Measurements from ENCODE around the gene GALNT14.
"Not testable (repeated sequence)": the region's sequence is repeated elsewhere in the genome, so short reads cannot be mapped to it uniquely, and the experiment has no call there.

Gene GALNT14

DNA sequence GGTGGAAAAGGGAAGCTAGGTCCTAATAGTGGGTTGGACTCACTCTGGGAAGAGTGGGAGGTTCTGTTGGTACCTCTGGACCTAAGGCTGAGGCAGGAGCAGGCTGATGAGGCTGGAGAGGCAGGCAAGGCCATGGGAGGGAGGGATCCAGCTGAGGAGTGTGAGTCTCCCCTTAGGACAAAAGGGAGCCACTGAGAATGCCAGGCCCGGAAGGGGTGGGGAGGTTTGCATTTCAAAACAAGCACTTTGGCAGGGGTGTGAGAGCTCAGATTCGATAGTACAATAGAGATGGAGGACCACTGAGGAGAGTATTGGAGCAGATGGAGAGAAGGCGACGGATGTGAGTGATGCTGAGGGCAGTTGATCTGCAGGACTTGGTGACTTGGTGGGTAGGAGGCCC lies 198.9 kb downstream of the GALNT14 start:
- DNase-seq (ENCODE audit: low read depth): no peak

DNA sequence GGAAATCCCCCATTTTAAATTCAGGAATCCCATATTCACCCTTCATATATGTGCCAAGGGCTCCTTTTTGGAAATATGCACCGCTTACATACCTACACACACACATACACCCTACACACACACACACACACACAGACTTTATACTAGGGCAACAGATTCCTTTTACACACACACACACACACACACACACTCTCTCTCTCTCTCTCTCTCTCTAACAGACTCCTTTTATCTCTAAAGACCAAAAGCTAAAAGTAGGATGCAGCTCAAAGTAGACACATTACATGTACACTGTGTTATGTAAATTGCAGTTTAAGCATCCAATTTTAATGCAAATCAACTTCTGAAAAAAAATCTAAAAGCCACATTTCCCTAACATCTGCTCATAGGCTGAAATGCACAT lies 200.0 kb downstream of the GALNT14 start:
- DNase-seq (ENCODE audit: low read depth): no peak

DNA sequence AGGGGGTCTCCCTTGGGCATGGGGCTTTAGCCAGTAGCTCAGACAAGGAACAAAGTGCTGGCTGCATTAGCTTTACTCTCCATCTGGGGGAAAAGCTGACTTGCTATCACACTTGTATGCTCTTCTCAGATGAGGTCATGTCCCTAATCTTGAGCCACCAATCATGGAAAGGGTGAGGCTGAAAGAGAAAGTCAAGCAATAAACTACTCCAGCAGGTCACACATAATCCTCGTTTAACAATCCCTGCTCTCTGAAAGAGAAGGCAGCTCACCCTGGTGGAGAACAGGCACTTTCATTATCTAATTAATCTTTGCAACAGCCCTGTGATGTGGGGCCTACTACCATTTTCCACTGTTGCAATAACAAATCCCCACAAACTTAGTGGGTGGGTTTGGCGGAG lies 201.3 kb downstream of the GALNT14 start:
- DNase-seq (ENCODE audit: low read depth): no peak

DNA sequence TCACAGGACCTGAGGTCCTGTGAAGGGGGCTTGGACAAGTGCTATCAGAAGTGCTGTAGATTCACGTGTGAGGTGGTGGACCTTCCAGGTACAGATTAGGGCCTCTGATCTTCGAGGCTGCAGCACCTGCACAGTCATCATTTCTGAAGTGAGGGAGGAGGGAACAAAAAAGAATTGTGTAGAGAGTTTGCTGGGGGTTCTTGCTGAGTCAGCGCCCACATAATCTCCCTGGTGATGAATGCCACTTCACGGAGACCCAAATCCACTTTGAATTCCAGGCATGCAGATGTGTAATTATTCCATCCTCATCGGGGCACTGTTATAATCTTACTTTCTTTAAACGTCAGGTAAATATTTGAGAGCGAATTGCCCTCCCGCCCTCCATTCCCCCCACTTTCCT lies 202.4 kb downstream of the GALNT14 start:
- no peak for DNase-seq (ENCODE audit: low read depth)

DNA sequence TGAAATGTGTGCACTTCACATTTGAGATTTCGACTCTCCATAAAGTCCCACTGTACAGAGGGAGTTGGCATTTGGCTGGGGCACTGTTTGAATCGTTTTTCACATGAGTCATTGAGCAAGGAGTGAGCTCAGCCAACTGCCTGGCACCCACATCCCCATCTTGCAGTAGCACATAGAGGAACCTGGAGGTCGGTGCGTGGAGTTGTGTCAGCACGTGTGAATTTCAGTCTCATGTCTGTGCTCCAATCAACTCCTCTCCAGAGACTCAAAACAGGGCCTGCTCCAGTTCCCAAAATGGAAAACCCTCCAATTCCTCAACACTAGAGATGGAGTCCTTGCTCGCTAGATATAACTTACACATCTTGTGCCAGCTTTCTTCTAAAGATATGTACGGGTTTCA lies 204.2 kb downstream of the GALNT14 start:
- DNase-seq (ENCODE audit: low read depth): no peak

DNA sequence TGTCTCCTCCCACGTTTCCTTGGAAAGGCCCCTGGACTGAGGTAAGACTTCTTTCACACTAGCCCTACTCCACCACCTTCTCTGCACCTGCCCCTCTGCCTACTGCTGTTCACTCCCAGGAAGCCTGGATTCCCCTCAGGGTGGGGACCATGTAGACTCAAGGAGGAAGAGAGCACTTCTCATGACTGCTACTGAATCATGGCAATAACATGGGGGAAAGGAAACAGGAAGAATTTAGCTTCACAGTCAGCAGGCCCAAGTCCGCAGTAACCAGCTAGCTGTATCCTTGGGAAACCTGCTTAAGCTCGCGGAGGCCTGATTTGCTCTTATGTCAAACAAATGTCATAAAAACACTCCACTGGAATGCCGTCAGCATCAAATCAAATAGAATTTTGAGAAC lies 204.7 kb downstream of the GALNT14 start:
- no peak for DNase-seq (ENCODE audit: low read depth)

DNA sequence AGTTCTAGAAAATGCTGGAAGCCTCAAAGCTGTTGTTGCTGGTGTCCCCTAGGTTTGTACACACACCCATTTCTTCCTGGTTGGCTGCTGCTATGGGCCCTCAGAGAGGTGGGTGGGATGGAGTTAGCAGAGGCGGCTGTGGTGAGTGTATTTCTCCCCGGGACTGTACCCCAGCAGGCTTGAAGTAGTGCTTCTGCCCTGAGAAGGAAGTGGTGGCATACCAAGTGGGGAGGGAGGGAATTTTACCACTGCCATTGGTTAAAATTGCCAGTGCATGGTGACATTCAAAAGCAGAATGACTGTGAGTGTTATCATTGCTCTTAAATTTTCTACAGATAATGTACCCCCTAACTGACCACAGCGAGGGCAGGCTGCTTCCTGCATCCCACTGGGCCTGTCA lies 205.4 kb downstream of the GALNT14 start:
- no peak for DNase-seq (ENCODE audit: low read depth)

DNA sequence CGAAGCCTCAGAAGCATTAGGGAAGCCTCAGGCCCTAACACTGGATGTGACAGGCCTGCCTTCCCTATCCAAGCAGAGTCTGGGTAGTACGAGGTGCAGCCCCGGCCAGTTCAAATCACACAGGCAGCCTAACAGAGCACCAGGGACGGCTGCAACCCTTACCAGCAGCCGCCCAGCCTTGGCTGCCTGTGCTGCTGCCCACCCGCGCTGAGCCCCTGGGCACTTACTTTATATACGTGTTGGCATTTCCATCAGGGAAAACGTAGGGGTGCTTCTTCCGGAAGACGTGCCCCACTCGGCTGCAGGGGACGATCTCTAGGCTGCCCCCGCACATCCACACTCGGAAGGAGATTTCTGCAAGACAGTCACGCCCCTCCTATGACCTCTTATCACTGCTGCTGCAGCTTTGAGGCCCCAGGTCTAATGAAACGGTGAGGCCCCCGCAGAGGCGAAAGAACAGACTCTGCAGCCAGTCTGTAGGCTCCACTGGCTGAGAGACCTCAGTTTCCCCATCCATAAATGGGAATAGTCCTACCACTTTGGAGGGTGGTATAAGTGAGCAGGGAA lies 206.3 kb downstream of the GALNT14 start:
- no peak for DNase-seq (ENCODE audit: low read depth)

DNA sequence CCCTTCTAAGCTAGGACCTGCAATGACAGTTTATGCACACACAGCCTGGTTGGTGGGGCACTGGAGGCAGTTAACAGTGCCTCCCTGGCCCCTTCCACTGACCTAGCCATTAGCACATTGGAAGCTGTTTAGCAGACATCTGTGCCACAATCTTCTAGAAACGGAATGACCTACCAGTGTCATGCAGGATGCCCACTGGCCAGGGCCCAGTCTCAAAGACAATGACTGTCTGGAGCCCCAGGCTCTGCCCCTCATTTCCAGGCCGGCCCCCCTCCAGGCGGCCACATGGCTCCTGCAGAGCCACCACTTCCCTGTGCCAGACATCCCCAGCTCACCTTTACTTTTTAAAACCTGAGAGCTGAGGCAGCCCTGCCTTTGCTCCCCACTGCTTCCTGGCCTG lies 207.5 kb downstream of the GALNT14 start:
- DNase-seq (ENCODE audit: low read depth): no peak

DNA sequence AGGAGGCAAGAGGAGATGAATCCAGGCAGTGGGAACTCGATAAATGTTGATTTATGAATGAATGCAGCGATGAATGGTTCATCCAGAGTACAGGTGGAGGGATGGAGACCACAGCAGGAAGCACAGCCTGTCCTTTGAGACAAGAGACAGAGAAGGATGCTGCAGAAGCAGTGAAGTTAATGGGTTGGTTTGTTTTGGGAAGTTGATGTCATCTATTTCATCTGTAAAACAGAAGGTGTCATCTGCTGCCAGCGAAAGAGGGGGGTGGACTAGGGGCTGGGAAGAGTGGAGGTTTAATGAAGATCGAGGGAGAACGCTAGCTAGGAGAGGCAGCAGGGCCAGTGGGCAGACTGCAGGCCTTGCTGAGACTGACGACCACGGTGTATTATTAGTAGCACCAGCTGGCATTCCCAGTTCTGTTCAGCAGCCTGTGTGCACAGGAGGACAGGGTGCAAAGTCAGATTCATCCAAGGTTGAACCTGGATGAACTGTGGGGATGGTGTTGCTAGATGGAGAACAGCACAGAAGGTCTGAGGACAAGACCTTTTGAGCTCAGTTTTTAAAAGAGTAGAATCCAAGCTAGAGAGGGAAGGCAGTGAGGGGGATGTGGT lies 210.7 kb downstream of the GALNT14 start:
- no peak for DNase-seq (ENCODE audit: low read depth)

DNA sequence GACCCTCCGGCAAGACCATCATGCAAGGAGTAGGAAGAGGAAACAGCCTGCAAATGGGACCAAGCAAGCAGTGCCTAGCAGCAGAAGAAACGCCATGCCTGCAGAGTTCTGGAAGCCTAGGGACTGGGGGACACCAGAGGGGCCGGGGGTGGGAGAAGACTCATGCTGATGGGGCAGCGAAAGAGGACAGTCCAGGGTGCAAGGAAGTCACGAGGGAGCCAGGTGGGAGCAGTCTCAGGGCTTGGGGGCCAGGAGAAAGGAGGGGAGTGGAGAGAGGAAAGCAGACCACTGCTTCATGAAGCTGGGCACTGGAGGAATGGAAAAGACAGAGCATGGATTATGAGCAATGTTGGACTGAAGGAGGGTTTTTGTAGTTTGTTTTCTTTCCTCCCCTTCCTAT lies 211.6 kb downstream of the GALNT14 start:
- no peak for DNase-seq (ENCODE audit: low read depth)

DNA sequence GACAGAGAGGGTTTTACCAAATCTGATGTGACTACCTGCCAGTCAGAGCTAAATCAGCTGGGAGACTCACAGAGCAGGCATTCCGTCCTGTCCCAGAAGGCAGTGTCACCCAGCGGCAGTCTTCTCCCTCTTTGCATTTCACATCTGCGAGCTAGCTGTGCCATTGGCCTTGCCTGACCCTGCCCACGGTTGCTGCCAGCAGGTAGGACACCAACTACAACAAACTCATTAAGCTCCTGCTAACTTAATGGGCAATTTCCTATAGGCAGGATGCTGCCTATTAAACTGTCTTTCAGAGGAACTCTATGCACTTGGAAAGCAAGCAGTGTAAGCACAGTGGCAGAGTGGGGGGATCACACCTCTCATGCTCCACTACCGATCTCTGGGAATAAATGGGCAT lies 214.6 kb downstream of the GALNT14 start:
- DNase-seq (ENCODE audit: low read depth): no peak

DNA sequence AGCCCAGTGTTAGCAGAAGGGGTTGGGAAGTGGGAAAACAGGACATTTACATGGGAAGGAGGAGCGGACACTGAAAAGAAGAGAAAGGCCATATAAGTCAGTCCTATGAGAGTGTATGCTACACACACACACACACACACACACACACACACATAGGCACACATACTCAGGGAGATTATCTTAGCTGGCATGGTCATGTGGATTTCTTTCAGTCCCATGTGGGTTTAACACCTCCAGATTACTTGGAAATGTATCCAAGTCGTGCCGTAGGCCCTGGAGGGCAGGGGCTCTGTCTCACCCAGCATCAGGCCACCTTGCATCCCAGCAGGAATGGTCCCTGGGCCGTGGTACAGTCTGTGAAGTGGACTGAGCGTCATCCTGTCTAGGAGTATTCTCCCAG lies 217.7 kb downstream of the GALNT14 start:
- DNase-seq (ENCODE audit: low read depth): no peak

DNA sequence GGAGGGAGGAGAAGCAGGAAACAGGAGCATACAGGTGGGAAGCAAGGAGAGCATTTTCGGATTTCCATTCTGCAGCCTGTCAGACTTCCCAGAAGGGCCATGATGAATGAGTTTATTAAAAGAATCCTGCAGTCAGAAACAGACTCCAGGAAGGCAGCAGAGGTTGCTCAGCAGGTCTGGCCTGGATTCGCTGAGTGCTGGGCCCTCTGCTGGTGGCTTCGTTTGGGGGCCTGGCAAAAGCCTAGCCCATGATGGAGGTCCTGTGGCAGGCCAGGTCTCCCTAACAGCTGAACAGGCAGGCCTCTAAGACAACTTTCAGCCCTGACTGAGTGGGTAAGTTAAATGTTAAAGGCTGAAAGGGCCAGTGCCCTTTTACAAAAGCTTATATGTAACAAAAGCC lies 222.8 kb downstream of the GALNT14 start:
- no peak for DNase-seq (ENCODE audit: low read depth)

DNA sequence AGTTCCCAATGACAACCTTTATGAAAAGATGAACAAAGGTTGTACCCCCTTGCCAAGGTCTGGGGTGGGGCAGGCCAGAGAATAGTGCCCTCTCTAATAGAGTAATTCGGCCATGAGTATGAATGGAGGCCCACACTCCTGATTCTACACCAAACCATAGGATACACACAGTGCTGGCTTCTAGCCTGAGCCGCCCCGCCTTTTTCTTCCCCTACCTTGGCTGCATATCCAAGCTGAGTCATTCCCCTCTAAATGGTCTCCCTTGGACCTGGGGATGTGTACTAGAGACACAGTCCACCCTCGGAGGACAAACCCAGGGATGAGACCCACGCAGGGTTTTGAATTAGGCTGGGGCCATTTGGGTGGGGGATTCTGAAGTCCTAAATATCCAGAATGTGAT lies 223.8 kb downstream of the GALNT14 start:
- DNase-seq (ENCODE audit: low read depth): no peak

DNA sequence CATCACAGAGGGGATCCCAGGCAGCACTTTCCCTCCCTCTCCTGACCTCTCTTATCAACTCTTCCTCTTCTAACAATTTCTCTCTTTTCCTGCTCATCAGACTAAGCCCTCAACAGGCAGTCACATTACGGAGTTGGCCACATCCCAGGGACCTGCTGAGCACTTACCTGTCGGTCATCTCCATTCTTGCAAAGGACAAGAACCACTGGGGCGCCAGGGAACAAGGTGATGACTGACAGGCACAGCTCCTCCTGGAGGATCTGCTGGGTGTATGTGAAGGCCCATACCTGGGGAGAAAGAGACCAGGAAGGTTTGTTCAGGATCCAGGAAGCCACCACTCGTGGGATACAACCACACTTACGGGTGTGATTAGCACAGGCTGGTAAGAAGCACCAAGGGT lies 226.2 kb downstream of the GALNT14 start:
- no peak for DNase-seq (ENCODE audit: low read depth)

DNA sequence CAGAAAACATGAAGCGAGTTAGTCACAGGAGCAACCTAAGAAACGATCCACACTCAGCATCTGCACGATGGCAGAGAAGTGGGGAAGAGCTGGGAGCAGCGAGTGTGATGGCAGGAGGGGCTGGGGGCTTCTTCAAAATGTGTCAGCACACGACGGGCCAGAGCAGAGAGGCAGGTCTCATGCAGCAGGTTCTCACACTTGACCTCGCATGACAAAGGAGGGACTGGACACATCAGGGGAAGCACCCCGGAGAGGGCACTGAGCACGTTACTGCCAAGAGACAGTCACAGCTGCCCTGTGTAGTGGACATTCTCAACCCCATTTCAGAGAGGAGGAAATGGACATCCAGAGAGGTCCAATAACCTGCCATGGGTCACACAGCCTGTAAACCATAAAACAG lies 226.9 kb downstream of the GALNT14 start:
- no peak for DNase-seq (ENCODE audit: low read depth)

DNA sequence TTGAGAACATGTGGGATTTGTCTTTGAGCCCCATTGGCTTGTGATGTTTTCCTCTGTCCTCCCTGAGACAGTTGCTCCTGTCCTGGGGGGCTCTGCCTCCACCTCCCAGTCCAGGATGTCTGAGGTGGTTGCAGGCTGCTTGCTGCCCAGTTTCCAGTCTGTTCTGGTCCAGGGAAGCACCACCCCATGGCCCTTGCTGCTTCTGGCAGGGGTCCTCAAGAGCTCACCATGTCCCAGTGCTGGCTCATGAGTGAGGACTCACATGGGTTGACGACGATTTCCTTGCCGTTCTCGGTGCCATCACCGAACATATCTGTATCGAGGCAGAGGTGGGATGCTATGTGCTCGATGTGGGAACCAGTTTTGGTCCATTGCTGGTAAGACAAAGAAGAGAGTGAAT lies 227.6 kb downstream of the GALNT14 start:
- DNase-seq (ENCODE audit: low read depth): no peak

DNA sequence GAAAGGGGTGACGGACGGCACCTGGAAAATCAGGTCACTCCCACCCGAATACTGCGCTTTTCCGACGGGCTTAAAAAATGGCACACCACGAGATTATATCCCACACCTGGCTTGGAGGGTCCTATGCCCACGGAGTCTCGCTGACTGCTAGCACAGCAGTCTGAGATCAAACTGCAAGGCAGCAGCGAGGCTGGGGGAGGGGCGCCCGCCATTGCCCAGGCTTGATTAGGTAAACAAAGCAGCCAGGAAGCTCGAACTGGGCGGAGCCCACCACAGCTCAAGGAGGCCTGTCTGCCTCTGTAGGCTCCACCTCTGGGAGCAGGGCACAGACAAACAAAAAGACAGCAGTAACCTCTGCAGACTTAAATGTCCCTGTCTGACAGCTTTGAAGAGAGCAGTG lies 233.8 kb downstream of the GALNT14 start:
- DNase-seq (ENCODE audit: low read depth): not testable (repeated sequence)

DNA sequence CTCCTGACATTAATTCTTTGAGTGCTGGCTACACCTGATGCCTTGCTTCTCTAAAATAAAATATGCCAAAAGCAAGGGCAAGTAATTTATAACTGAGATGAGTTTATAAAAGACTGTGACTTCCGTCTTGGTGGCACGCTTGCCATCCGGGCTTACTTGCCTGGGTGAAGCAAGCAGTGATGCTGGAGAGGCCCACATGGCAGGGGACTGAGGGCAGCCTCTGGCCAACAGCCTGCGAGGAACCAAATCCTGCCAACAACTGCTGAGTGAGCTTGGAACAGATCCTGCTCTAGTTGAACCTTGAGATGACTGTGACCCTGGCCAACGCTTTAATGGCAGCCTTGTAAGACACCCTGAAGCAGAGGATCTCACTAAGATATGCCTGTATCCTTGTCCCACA lies 234.9 kb downstream of the GALNT14 start:
- no peak for DNase-seq (ENCODE audit: low read depth)

DNA sequence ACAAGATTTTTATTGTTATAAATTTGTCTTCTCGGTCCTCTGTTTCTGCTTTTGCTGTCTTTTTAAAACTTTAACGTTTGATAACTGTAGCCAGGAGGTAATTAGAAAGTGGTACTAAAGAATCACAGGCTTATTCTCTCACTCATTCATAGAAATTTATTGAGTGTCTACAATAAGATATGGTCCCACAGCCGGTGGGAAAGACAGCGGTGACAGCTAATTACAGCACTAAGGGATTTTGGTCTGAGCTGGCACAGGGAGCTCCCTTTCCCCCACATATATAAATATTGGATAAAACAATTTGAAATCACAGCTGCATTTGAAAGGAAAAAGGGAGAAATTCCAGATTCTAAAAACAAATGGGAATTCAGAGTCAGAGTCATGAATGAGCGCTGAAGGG lies 237.9 kb downstream of the GALNT14 start:
- DNase-seq (ENCODE audit: low read depth): no peak

DNA sequence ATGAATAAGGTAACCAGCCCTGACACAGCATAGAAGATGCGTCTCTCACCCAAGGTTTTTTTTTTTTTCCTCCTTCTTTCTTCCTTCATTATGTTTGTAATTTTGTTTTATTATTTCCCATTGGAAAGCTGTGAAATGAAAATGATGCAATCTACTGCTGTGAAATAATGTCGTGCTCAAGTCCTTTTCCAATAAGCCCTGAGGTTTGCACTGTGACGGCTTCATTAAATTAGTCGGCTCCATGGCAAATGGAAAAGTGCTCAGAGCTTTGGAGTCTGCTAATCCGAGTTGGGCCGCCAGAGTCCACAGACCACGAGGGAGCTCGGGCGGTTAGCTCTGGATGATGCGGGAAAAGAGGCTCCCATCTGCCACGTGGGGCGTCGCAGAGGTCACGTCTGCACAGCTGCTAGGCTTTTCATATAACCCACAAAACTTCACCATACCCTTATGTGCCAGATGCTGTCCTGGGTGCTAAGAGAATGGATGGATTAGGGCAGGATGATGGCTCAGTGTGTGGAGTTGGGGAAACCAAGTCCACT lies 238.7 kb downstream of the GALNT14 start:
- no peak for DNase-seq (ENCODE audit: low read depth)

DNA sequence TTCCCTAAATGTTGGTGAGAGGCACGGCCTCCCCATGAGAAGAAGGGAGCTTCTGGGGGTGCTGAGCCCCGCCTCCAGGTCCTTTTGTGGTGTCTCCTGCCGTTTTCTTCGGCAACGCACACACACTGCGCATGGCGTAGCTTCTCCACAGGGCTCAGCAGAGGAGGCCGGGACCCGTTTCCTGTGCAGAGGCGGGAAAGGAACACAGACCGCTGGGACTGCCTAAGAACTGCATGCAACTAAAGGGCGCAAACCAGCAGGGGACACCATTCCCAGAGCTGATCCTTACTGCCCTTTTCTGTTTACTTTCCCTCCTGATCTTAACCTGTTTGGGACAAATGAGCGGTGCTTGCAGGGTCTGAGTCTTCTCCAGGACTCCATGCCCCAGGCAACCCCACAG lies 240.7 kb downstream of the GALNT14 start:
- no peak for DNase-seq (ENCODE audit: low read depth)

DNA sequence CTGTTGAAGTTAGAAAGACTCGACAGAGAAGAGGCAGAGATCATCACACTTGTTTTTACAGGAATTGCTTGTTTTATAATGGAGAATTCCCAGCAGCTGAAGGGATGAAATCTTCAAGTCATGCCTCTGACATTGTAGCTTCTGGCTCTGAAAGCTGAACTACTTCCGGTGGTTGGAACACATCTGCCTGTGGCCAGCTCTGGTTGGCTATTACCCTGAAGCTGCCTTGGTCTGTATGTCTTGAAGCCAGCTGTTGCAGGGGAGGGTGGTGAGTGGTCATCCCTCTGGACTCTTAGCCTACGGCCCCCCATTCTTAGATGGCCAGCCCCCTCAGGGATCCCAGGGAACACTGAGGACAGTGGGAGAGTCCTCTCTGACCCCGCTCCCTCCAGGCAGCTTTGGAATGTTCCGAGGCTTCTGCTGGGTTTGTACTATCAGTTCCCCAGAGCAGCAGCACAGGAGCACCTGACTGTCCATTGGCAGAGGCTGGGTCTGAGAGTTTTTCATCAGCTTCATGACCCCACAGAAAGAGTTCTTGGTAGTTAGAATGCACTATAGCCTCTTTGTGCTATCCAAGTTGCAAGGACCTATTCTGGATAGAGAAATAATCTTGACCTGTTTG lies 243.6 kb downstream of the GALNT14 start:
- DNase-seq (ENCODE audit: low read depth): no peak

Measured in activated T-helper 9 cell treated with anti-CD3 and anti-CD28 coated beads, Interleukin-2, amount 50 U/mL, for 16 hours (primary cell).